ENCODE results near the gene GALR2. TPM values are rescaled to one million over a fixed set of nuclear protein-coding genes. Genes with fewer than 3 reads are reported as not detected.

Gene GALR2
- total RNA-seq, 1 experiment from 2014 or later, result 0.41 TPM

GRCh38 chr17:76079535-76079955 lies 5.0 kb downstream of the GALR2 start:
- TF ChIP-seq, protein P1, sequence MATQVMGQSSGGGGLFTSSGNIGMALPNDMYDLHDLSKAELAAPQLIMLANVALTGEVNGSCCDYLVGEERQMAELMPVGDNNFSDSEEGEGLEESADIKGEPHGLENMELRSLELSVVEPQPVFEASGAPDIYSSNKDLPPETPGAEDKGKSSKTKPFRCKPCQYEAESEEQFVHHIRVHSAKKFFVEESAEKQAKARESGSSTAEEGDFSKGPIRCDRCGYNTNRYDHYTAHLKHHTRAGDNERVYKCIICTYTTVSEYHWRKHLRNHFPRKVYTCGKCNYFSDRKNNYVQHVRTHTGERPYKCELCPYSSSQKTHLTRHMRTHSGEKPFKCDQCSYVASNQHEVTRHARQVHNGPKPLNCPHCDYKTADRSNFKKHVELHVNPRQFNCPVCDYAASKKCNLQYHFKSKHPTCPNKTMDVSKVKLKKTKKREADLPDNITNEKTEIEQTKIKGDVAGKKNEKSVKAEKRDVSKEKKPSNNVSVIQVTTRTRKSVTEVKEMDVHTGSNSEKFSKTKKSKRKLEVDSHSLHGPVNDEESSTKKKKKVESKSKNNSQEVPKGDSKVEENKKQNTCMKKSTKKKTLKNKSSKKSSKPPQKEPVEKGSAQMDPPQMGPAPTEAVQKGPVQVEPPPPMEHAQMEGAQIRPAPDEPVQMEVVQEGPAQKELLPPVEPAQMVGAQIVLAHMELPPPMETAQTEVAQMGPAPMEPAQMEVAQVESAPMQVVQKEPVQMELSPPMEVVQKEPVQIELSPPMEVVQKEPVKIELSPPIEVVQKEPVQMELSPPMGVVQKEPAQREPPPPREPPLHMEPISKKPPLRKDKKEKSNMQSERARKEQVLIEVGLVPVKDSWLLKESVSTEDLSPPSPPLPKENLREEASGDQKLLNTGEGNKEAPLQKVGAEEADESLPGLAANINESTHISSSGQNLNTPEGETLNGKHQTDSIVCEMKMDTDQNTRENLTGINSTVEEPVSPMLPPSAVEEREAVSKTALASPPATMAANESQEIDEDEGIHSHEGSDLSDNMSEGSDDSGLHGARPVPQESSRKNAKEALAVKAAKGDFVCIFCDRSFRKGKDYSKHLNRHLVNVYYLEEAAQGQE (IDR thresholded peaks at IDR 0.05; ENCODE audit: insufficient read depth in 1 of 2, low read depth in 2 of 2, low read length in 1 of 2), result no peak
- TF ChIP-seq TCF7L2 (IDR thresholded peaks at IDR 0.05; ENCODE audit: low read depth, low read length), result no peak
- TF ChIP-seq SIN3A (IDR thresholded peaks at IDR 0.05; ENCODE audit: borderline replicate concordance, insufficient read depth, low read depth, low read length), result no peak
- TF ChIP-seq CTCF (IDR thresholded peaks at IDR 0.05), result no peak
- no peak; the same call in 1 of the 2 replicates for TF ChIP-seq POLR2AphosphoS5 (IDR thresholded peaks at IDR 0.05; ENCODE audit: low read depth, low read length)
- H3K4me1 ChIP-seq (ENCODE audit: control insufficient read depth, insufficient read depth, low read length), result peaks cover 10% of the 10 kb centered on the region
- H3K4me3 ChIP-seq (ENCODE audit: low read depth in 2 of 2, low read length in 2 of 2), result no peak overlapping the region
- H3K36me3 ChIP-seq (ENCODE audit: control insufficient read depth, insufficient read depth, low read length), result 0 out of 2 replicates have a peak, but pooled peaks cover under 1% of the 10 kb centered on the region
- intact Hi-C loops (cut with micrococcal nuclease; ENCODE audit: unreplicated experiment), result no loop called here
- BruUV-seq (replicated peaks), result no TSS peak
- no peaks in the 10 kb centered on the region for H3K9me3 ChIP-seq (ENCODE audit: control insufficient read depth, insufficient read depth, low read depth, low read length)
- H3K27me3 ChIP-seq (ENCODE audit: control insufficient read depth, insufficient read depth, low read length), result no peaks in the 10 kb centered on the region
- in situ Hi-C loops (cut with HindIII; ENCODE audit: low pct_unique_long_range_greater_than_20kb, low sequenced_read_pairs), result no loop called here
- DNase-seq (ENCODE audit: low read depth, low spot score), result no peak
- POLR2A ChIA-PET, result no interaction called here
- peak; percentile 23; the same call in 1 of the 2 replicates for ATAC-seq
- CTCF ChIA-PET, result no interaction called here
- no peak overlapping the region for H3K27ac ChIP-seq (ENCODE audit: low read length)

DNA sequence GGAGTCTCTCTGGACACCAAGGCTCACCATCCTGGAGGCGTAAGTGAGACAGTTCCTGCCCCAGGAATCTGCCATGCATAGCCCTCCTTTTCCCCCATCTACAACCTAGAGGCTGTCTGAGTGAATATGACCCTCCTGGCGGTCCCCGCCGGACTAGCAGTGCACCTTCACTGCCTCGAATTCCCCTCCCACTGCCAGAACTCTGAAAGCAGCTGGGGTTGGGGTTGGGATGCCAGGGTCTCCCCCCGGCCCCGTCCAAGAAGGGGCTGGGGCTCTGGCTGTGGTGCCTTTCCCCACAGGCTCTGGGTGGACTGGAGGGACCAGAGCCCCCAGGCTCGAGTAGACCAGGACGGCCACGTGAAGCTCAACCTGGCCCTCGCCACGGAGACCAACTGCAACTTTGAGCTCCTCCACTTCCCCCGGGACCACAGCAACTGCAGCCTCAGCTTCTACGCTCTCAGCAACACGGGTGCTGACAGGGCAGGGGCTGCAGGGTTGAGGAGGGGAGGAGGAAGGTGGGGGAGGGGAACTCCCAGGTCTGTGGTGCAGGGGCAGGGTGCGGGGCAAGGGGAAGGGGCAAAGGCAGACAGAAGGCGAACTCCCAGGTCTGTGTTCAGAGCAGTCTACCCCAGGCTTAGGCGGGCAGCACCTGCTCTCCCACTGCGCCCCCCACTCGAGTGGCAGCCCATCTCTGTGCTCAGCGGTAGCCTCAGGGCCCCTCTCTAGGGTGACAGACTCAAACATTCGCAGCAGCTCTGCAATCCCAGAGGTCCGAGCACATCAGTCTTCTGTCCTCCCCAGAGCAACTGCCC lies 5.6 kb downstream of the GALR2 start:
- ChIA-PET CTCF (no interaction called here), POLR2A (interaction anchor here (0.7 kb wide), 1 partner anchor 82 kb away, joined by 3 read pairs; no protein-coding TSS in a partner anchor)
- intact Hi-C loops (cut with micrococcal nuclease; ENCODE audit: unreplicated experiment), result no loop called here
- DNase-seq (ENCODE audit: low read depth, low spot score) (no peak), ATAC-seq (peak; percentile 22)
- no peaks in the 10 kb centered on the region for H3K9me3 ChIP-seq (ENCODE audit: control insufficient read depth, insufficient read depth, low read depth, low read length)
- BruUV-seq (replicated peaks), result no TSS peak
- no peak for TF ChIP-seq POLR2AphosphoS5 (IDR thresholded peaks at IDR 0.05; ENCODE audit: low read depth, low read length)
- TF ChIP-seq SIN3A (IDR thresholded peaks at IDR 0.05; ENCODE audit: borderline replicate concordance, insufficient read depth, low read depth, low read length), result no peak
- TF ChIP-seq, protein P1 (IDR thresholded peaks at IDR 0.05; ENCODE audit: insufficient read depth in 1 of 2, low read depth in 2 of 2, low read length in 1 of 2), result no peak
- TF ChIP-seq TCF7L2 (IDR thresholded peaks at IDR 0.05; ENCODE audit: low read depth, low read length), result no peak
- no peak for TF ChIP-seq CTCF (IDR thresholded peaks at IDR 0.05)
- 0 out of 2 replicates have a peak, but pooled peaks cover 3% of the 10 kb centered on the region for H3K36me3 ChIP-seq (ENCODE audit: control insufficient read depth, insufficient read depth, low read length)
- no peak overlapping the region for H3K4me3 ChIP-seq (ENCODE audit: low read depth in 2 of 2, low read length in 2 of 2)
- no peaks in the 10 kb centered on the region for H3K27me3 ChIP-seq (ENCODE audit: control insufficient read depth, insufficient read depth, low read length)
- H3K4me1 ChIP-seq (ENCODE audit: control insufficient read depth, insufficient read depth, low read length), result peaks cover 10% of the 10 kb centered on the region
- in situ Hi-C loops (cut with HindIII; ENCODE audit: low pct_unique_long_range_greater_than_20kb, low sequenced_read_pairs), result no loop called here
- H3K27ac ChIP-seq (ENCODE audit: low read length), result no peak overlapping the region

Measured in Panc1 (cell line).